ENCODE results near the gene ACKR3. TPM values are rescaled to one million over a fixed set of nuclear protein-coding genes. Genes with fewer than 3 reads are reported as not detected.

Gene ACKR3
- polyA plus RNA-seq, 2 of the 4 experiments (the other 2 are of a cell fraction) = 21.3 to 33.2 TPM

GRCh38 chr2:236530512-236530911 lies 39.1 kb upstream of the ACKR3 start:
- ATAC-seq (no peak), FAIRE-seq (no peak)
- CTCF ChIA-PET = interaction anchor here (1.1 to 2.0 kb wide), 2 partner anchors 14 to 18 kb away, joined by 3 to 4 read pairs; no protein-coding TSS in a partner anchor

GRCh38 chr2:236531195-236531594 lies 38.4 kb upstream of the ACKR3 start:
- Histone ChIP-seq H3K27ac (no peak overlapping the region), H3K4me2 (no peak overlapping the region), H3K9me3 (no peaks in the 10 kb centered on the region), H3K4me3 (no peak overlapping the region), H3K4me1 (no peaks in the 10 kb centered on the region)
- ChIA-PET POLR2A (no interaction called here), CTCF (interaction anchor here (1.1 to 2.0 kb wide), 2 partner anchors 13 to 19 kb away, joined by 3 to 4 read pairs; no protein-coding TSS in a partner anchor)
- ATAC-seq (no peak), FAIRE-seq (no peak), DNase-seq (ENCODE audit: low read depth in 1 of 2, low spot score in 1 of 2) (no peak)
- WGBS (ENCODE audit: missing lambda C conversion rate) = 52% methylated on average over 7 of the region's 7 CpGs
- TF ChIP-seq POLR2A (IDR thresholded peaks at IDR 0.05; ENCODE audit: low read length) (no peak), HOXB5 (CRISPR knock-in tag; IDR thresholded peaks at IDR 0.05) (no peak), ZSCAN20 (CRISPR knock-in tag; IDR thresholded peaks at IDR 0.05) (no peak)

More at GRCh38 chr2:236530512-236530911, 39.1 kb upstream of the ACKR3 start:
- no peak for TF ChIP-seq RCOR1 (IDR thresholded peaks at IDR 0.05; ENCODE audit: low read depth, low read length)
- TF ChIP-seq SREBF2 (IDR thresholded peaks at IDR 0.05) = no peak
- no peak for TF ChIP-seq CBX8 (IDR thresholded peaks at IDR 0.05)
- TF ChIP-seq HDAC2 (IDR thresholded peaks at IDR 0.05) = no peak
- TF ChIP-seq ATOH8 (CRISPR knock-in tag; IDR thresholded peaks at IDR 0.05; ENCODE audit: low read depth) = no peak
- TF ChIP-seq CBX2 (IDR thresholded peaks at IDR 0.05; ENCODE audit: borderline replicate concordance, low read depth) = no peak
- no peak for TF ChIP-seq RFX5 (IDR thresholded peaks at IDR 0.05)
- TF ChIP-seq POLR2A (IDR thresholded peaks at IDR 0.05; ENCODE audit: low read length) = no peak
- no peak for TF ChIP-seq KDM5A (IDR thresholded peaks at IDR 0.05)
- TF ChIP-seq NFE2L2 (conservative IDR thresholded peaks at IDR 0.05; ENCODE audit: low read length) = no peak
- no peak for TF ChIP-seq HOXB5 (CRISPR knock-in tag; IDR thresholded peaks at IDR 0.05)
- WGBS (ENCODE audit: missing lambda C conversion rate) = 5% methylated on average over 1 of the region's 1 CpG
- no peak overlapping the region for H3K27ac ChIP-seq
- H3K4me1 ChIP-seq = no peaks in the 10 kb centered on the region
- no peak overlapping the region for H3K4me3 ChIP-seq
- no peaks in the 10 kb centered on the region for H3K9me3 ChIP-seq
- no peak for DNase-seq (ENCODE audit: low read depth in 1 of 2, low spot score in 1 of 2)
- H3K4me2 ChIP-seq = no peak overlapping the region
- POLR2A ChIA-PET = no interaction called here

GRCh38 chr2:236531996-236532395 lies 37.6 kb upstream of the ACKR3 start:
- Histone ChIP-seq H3K4me2 (no peak overlapping the region), H3K4me1 (no peaks in the 10 kb centered on the region), H3K27ac (no peak overlapping the region), H3K9me3 (no peaks in the 10 kb centered on the region), H3K4me3 (no peak overlapping the region)
- DNase-seq (ENCODE audit: low read depth in 1 of 2, low spot score in 1 of 2) (no peak), ATAC-seq (no peak), FAIRE-seq (no peak)
- TF ChIP-seq MYC (IDR thresholded peaks at IDR 0.05; ENCODE audit: borderline replicate concordance, low read length) = no peak
- TF ChIP-seq USF2 (IDR thresholded peaks at IDR 0.05) = no peak
- TF ChIP-seq ZSCAN20 (CRISPR knock-in tag; IDR thresholded peaks at IDR 0.05) = no peak
- TF ChIP-seq TFCP2L1 (CRISPR knock-in tag; IDR thresholded peaks at IDR 0.05) = no peak
- no peak for TF ChIP-seq BCL3 (IDR thresholded peaks at IDR 0.05)
- no peak for TF ChIP-seq ZC3H11A (IDR thresholded peaks at IDR 0.05)
- no peak for TF ChIP-seq JUN (IDR thresholded peaks at IDR 0.05)
- no peak for TF ChIP-seq ELK1 (IDR thresholded peaks at IDR 0.05; ENCODE audit: low read depth, low read length)
- no peak for TF ChIP-seq FOSL2 (IDR thresholded peaks at IDR 0.05)
- no peak for TF ChIP-seq FOSL2 (CRISPR knock-in tag; IDR thresholded peaks at IDR 0.05)
- TF ChIP-seq CHD4 (IDR thresholded peaks at IDR 0.05; ENCODE audit: borderline replicate concordance) = no peak
- no CpG with 5 or more reads among the region's 1 CpG for whole genome bisulfite sequencing (ENCODE audit: missing lambda C conversion rate)
- CTCF ChIA-PET = no interaction called here
- POLR2A ChIA-PET = no interaction called here
